ENCODE data around the gene RASSF4.

Gene RASSF4

GRCh38 chr10:44949127-44949802, 10.3 kb upstream of the RASSF4 start:
- no peak for DNase-seq

- no peak for DNase-seq
These were observed 9.7 kb upstream of the RASSF4 start for GRCh38 chr10:44949915-44950314.

DNA sequence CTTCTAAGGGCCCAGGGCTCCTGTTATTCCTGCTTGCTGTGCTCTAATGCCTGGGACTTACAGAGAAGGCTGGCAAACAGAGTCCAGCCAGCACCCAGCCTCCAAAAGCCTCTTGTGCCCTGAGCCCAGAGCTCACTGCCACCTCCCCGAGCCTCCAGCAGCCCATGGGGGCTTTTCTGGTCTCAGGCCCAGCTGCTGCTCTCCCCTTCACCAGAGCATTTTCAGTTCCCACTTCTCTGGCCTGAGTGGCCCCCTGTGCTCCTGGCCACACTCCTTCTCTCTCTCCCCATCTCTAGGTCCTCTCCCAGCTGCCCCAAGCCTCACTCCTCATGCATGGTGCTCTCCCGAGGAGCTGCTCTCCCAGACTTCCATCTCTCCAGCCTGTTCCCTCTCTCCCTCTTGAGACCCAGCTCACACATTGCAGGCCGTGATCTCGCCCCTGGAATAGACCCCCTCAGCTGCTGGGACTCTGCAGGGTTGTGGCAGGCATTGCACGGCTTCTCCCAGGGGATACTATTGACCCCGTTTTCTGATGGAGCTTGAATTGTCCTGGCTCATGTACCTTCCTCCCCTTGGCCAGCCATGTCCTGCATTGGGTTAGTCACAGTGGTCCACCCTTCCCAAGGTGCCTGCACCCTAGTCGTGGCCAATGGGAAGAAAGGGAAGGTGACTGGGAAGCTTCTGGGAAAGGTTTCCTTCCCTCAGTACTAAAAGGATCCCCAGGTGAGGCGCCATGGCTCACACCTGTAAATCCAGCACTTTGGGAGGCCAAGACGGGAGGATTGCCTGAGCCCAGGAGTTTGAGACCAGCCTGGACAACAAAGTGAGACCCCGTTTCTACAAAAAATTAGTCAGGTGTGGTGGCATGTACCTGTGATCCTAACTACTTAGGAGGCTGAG, 9.0 kb upstream of the RASSF4 start:
- no peak for DNase-seq

GRCh38 chr10:44951576-44952226, 7.9 kb upstream of the RASSF4 start:
- no peak for DNase-seq

- DNase-seq = no peak
These were observed 6.8 kb upstream of the RASSF4 start for GRCh38 chr10:44952779-44953231.

DNA sequence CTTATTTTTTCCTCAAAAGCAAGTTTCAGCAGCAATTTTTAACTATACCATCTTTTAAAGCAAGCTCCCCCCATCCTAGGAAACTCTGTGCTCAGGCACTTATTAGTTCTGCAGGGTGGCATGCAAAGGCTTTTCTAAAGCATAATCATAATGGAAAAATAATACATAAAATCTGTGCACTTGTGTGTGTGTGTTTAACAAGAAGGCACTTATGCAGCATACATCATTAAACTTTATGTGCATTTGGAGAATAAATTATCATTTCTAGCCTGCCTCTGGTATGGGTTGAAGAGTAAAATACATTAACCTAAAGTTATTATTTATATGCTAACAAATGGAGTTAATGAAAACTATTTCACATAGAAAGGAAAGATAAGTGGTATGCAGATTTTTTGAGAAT, 5.6 kb upstream of the RASSF4 start:
- DNase-seq = no peak

DNA sequence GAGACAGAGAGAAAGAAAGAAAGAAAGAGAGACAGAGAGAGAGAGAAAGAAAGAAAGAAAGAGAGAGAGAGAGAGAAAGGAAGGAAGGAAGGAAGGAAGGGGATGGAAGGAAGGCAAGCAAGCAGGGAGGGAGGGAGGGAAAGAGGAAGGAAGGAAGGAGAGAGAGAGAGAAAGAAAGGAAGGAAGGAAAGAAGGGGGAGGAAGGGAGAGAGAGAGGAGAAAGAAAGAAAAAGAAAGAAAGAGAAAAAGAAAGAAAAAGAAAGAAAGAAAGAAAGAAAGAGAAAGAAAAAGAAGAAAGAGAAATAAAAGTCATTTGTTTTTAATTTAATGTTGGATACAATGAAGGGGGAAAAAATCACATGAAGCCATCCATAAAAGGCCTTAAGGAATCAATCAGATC, 4.6 kb upstream of the RASSF4 start:
- no peak for DNase-seq

GRCh38 chr10:44955413-44956070, 4.1 kb upstream of the RASSF4 start:
- DNase-seq = no peak

DNA sequence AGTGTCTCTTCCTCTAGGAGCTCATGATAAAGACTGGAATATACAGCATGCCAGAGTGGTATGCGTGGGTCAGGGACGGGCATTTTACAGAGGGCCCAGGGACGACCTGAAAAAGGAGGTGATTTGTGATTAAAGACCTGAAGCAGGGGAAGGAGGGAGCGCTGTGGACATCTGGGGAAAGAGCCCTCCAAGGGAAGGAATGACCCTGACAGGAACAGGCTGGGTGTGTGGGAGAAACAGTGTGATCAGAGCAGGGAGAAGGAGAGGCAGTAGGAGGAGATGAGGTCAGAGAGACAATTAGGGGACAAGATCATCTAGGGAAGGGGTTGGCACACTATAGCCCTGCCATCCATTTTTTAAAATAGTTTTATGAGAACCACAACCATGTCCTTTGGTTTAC, 3.4 kb upstream of the RASSF4 start:
- no peak for DNase-seq

GRCh38 chr10:44956717-44957706, 2.6 kb upstream of the RASSF4 start:
- no peak for DNase-seq

DNA sequence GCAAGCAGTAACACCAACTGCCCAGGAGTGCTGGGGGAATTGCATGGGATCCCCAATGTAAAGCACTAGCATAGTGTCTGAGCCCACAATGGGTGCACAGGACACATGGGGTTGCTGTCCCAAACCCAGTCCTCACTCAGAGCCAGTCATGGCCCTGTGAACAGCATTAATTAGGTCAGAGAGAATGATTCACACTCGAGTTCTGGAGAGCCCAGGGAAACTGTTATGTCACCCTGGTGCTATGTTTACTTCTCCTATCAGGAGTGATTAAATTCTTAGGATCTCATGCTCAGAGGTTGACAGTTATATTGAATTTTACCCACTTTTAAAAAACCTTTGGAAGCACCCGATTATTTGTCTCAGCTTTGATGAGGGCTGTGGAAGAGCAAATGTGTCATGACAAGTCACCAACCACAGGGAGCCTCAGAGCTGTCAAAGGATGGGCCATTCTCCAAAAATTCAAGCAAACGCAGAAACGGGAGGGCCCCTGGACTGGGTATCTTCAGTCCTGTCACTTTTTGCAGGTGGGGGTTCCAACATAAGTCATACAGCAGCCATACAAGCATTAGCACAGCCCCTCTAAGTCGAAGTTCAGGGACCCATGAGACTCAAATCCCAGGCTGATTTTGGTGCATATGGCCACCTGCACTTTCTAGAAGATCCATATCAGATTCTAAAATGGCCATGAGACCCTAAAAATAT, 1.3 kb upstream of the RASSF4 start:
- no peak for DNase-seq

DNA sequence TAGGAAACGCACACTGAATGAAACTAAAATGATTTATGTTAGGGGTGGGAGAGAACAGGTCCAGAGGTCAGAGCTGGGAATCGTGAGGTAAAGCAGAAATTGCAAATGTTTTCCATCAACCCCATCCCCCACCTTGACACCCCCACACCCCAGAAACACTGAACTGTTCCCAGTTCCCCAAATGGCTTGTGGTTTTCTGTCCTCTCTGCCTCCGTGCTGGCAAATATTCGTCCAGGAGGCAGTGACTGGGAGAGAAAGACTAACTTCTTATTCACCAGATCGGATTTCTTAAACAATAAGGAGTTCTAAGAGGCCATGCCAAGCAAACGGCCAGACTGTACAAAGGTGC, 730 bp upstream of the RASSF4 start:
- DNase-seq = no peak

GRCh38 chr10:44960088-44960460, 472 bp downstream of the RASSF4 start:
- no peak for DNase-seq

DNA sequence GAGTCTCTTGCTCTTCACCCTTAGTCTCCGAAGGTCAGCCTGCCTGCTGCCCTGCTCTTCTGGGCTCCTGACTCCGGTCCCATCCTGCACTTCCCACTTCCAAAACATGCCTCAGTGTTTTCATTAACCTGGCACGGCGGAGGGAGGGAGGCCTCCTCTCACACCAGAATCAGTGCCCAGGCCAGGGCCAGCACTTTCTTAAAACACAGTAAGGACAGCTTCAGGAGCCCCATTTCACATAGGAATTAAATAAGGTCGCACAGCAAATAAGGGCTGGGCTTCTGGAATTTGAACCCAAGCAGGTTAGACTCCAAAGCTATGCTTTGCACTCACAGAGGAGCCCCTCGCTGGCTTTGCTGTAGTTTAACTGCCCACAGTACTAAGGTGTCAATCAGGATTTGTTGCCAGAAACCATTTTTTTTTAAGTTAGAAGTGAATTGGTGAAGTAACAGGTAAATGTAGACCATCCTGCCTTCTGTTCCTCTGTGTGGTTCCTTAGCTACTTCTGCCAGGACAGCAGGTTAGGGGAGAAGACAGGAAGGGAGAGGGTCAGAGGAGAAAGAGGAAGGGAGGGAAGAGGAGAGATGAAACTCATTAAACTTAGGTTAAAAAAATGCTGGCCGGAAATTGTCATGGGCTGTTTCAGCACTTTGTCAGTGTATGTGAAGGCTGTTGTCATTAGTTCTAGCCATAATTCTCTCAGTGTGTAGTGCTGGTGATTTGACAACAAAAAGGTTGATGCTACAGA, 1.1 kb downstream of the RASSF4 start:
- DNase-seq = no peak

DNA sequence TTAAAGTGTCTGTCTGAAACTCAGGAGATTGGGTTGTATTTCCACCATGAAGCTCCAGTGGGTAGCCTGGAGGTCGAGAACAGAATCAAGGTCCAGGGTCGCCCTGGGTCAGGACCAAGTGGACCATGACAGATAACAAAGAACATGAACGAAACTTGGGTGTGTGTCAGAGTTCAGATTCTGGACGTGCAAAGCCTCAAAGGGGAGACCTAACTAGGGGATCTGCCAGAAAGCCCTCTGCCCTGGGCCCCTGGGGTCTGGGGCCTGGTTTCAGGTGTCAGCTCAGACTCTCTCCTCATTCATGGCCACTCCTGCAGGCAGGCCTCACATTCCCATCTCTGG, 1.6 kb downstream of the RASSF4 start:
- no peak for DNase-seq

DNA sequence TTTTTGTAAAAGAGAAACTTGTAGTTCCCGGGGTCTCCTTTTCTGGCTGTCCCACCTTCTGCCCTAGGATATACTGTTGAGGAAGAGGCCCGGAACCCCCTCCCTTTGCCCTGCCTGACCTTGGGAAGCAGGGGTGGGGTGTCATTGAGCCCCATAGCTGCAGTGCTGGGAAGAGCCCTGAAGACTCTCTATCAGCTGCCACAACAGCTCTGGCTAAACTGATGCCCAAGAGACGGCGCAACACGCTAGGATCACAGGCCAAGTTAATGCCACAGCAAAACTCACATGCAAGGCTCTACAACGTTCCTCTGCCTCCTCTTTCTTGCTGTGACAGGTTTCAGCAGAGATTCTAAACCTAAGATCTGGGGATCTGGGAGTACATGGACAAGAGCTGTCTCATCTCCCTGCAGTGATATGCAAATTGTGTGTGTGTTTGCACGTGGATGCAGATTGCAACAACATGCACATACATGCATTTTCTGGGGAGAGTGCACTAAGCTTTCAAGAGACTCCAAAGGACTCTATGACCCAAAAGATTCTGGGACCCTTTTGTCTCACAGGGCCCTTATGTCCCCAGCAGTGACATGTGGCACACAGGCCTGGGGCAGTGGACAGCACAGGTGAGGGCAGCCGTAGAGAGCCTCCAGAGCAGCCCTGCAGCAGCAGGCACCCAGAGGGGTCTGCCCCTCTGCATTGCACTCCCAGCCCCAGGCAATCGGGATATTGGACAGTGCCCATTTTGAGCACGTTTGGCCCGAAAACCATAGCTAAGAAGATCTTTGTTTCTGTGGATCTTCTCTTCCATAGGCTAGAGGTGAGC, 2.5 kb downstream of the RASSF4 start:
- no peak for DNase-seq

GRCh38 chr10:44962870-44963738, 3.5 kb downstream of the RASSF4 start:
- no peak for DNase-seq

- no peak for DNase-seq
These were observed 4.4 kb downstream of the RASSF4 start for GRCh38 chr10:44963772-44964633.
